Measurements from ENCODE around the gene WDR1.

- TF ChIP-seq, protein P1, sequence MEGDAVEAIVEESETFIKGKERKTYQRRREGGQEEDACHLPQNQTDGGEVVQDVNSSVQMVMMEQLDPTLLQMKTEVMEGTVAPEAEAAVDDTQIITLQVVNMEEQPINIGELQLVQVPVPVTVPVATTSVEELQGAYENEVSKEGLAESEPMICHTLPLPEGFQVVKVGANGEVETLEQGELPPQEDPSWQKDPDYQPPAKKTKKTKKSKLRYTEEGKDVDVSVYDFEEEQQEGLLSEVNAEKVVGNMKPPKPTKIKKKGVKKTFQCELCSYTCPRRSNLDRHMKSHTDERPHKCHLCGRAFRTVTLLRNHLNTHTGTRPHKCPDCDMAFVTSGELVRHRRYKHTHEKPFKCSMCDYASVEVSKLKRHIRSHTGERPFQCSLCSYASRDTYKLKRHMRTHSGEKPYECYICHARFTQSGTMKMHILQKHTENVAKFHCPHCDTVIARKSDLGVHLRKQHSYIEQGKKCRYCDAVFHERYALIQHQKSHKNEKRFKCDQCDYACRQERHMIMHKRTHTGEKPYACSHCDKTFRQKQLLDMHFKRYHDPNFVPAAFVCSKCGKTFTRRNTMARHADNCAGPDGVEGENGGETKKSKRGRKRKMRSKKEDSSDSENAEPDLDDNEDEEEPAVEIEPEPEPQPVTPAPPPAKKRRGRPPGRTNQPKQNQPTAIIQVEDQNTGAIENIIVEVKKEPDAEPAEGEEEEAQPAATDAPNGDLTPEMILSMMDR (IDR thresholded peaks at IDR 0.05) = no peak
- TF ChIP-seq USF1 (IDR thresholded peaks at IDR 0.05; ENCODE audit: borderline replicate concordance, low read depth) = no peak
- TF ChIP-seq ELF1 (IDR thresholded peaks at IDR 0.05) = no peak
- TF ChIP-seq EZH2phosphoT487 (IDR thresholded peaks at IDR 0.05; ENCODE audit: borderline replicate concordance, low read depth) = no peak
- TF ChIP-seq SIN3A (IDR thresholded peaks at IDR 0.05; ENCODE audit: borderline replicate concordance, low read depth, low read length) = no peak
- no peak for TF ChIP-seq YY1 (IDR thresholded peaks at IDR 0.05; ENCODE audit: low read depth)
- no peak for TF ChIP-seq EP300 (IDR thresholded peaks at IDR 0.05; ENCODE audit: borderline replicate concordance in 1 of 2, low read depth in 1 of 2, low read length in 1 of 2)
- no peak for TF ChIP-seq NFIC (IDR thresholded peaks at IDR 0.05; ENCODE audit: borderline replicate concordance)
- no peak for TF ChIP-seq TCF12 (IDR thresholded peaks at IDR 0.05)
- no peak for TF ChIP-seq POLR2AphosphoS5 (IDR thresholded peaks at IDR 0.05; ENCODE audit: low read depth, low read length)
- TF ChIP-seq MXI1 (IDR thresholded peaks at IDR 0.05; ENCODE audit: low read depth, low read length) = no peak
- TF ChIP-seq, protein P2, sequence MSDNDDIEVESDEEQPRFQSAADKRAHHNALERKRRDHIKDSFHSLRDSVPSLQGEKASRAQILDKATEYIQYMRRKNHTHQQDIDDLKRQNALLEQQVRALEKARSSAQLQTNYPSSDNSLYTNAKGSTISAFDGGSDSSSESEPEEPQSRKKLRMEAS (IDR thresholded peaks at IDR 0.05; ENCODE audit: low read depth) = no peak
- no peak for TF ChIP-seq GABPA (IDR thresholded peaks at IDR 0.05; ENCODE audit: low read depth)
Observed at GRCh38 chr4:10083331-10083771, 33.2 kb downstream of the WDR1 start.

All from SK-N-SH (cell line).